Measurements from ENCODE around the gene PHLDA1.
"Not testable (repeated sequence)": the region's sequence is repeated elsewhere in the genome, so short reads cannot be mapped to it uniquely, and the experiment has no call there.

PHLDA1 gene

GRCh38 chr12:75984577-75985182 is 46.9 kb downstream of the PHLDA1 start:
- DNase-seq, result no peak

- DNase-seq, result not testable (repeated sequence)
These were observed 47.7 kb downstream of the PHLDA1 start for GRCh38 chr12:75983851-75984250.

- DNase-seq, result no peak
These were observed 48.5 kb downstream of the PHLDA1 start for GRCh38 chr12:75982979-75983660.

GRCh38 chr12:75982169-75982564 is 49.4 kb downstream of the PHLDA1 start:
- DNase-seq, result no peak

GRCh38 chr12:75981247-75982168 is 50.1 kb downstream of the PHLDA1 start:
- no peak for DNase-seq

GRCh38 chr12:75979181-75979580 is 52.4 kb downstream of the PHLDA1 start:
- DNase-seq, result peak; percentile 53

GRCh38 chr12:75978677-75979076 is 52.9 kb downstream of the PHLDA1 start:
- peak; percentile 5 for DNase-seq

- peak; percentile 86 for DNase-seq
These were observed 53.5 kb downstream of the PHLDA1 start for GRCh38 chr12:75977952-75978671.

- no peak for DNase-seq
These were observed 54.0 kb downstream of the PHLDA1 start for GRCh38 chr12:75977590-75977951.

- DNase-seq, result no peak
These were observed 54.7 kb downstream of the PHLDA1 start for GRCh38 chr12:75976913-75977312.

- no peak for DNase-seq
These were observed 55.5 kb downstream of the PHLDA1 start for GRCh38 chr12:75976113-75976512.

- no peak for DNase-seq
These were observed 55.9 kb downstream of the PHLDA1 start for GRCh38 chr12:75975702-75976101.

All from CD4-positive, alpha-beta T cell treated with Interleukin-21 for 1 hour (primary cell).